GM23338 (cell line): ENCODE data around the gene UXS1. TPM values are rescaled to one million over a fixed set of nuclear protein-coding genes. Genes with fewer than 3 reads are reported as not detected.

Source experiments
- ATAC-seq: fragments of 200-7000 bp; cut with Tn5 transposase; 3 replicates; pipeline ENCODE4 v1.9.1; 2020
- DNase-seq: peaks from one replicate; pipeline ENCODE4 v3.0.0-alpha.2; 2015; ENCODE audit warnings: low spot score
- H2AFZ ChIP-seq: fragments of 200-600 bp; sonication (generic); 2 replicates; pipeline ENCODE4 v1.8.0; 2016; ENCODE audit warnings: antibody characterized with exemption, mild to moderate bottlenecking, moderate library complexity
- H3F3A ChIP-seq: fragments of 200-600 bp; sonication (generic); replicated peaks from 2 replicates; pipeline ENCODE4 v1.8.0; 2017; ENCODE audit warnings: antibody characterized with exemption, mixed run types, low read depth
- H3K27ac ChIP-seq: fragments of 200-600 bp; sonication (generic); 2 replicates; pipeline ENCODE4 v1.6.1; 2016; ENCODE audit warnings: low read depth
- H3K27me3 ChIP-seq: fragments of 200-600 bp; sonication (generic); 2 replicates; pipeline ENCODE4 v1.8.0; 2016; ENCODE audit warnings: mild to moderate bottlenecking, mixed run types, moderate library complexity; ENCODE audit not compliant: insufficient read depth
- H3K36me3 ChIP-seq: fragments of 200-600 bp; sonication (generic); 2 replicates; pipeline ENCODE4 v1.8.0; 2016; ENCODE audit warnings: mild to moderate bottlenecking; ENCODE audit not compliant: insufficient read depth
- H3K4me1 ChIP-seq: fragments of 200-600 bp; sonication (generic); 2 replicates; pipeline ENCODE4 v1.8.0; 2016; ENCODE audit warnings: mild to moderate bottlenecking, moderate library complexity; ENCODE audit not compliant: insufficient read depth
- H3K4me2 ChIP-seq: fragments of 200-600 bp; sonication (generic); 2 replicates; pipeline ENCODE4 v1.7.1; 2017; ENCODE audit warnings: mixed run types
- H3K4me3 ChIP-seq: fragments of 200-600 bp; sonication (generic); 2 replicates; pipeline ENCODE4 v1.6.1; 2016; ENCODE audit warnings: mixed run types
- H3K79me2 ChIP-seq: fragments of 200-600 bp; sonication (generic); replicated peaks from 2 replicates; pipeline ENCODE4 v1.8.0; 2017; ENCODE audit warnings: mild to moderate bottlenecking; ENCODE audit not compliant: insufficient read depth
- H3K9me2 ChIP-seq: fragments of 200-600 bp; sonication (generic); 2 replicates; pipeline ENCODE4 v1.8.0; 2017; ENCODE audit not compliant: insufficient read depth
- H4K20me1 ChIP-seq: fragments of 200-600 bp; sonication (generic); replicated peaks from 2 replicates; pipeline ENCODE4 v1.8.0; 2017; ENCODE audit warnings: mild to moderate bottlenecking; ENCODE audit not compliant: insufficient read depth
- H3K27ac Mint-ChIP-seq: 2 replicates; pipeline ENCODE4 v1.8.0; 2020; ENCODE audit warnings: inconsistent platforms, mild to moderate bottlenecking, moderate library complexity, mixed read lengths
- H3K27me3 Mint-ChIP-seq: 3 replicates; pipeline ENCODE4 v1.8.0; 2022; ENCODE audit warnings: low read depth, mild to moderate bottlenecking, moderate library complexity, mixed read lengths, inconsistent platforms; ENCODE audit not compliant: insufficient read depth, poor library complexity
- H3K36me3 Mint-ChIP-seq: 3 replicates; pipeline ENCODE4 v1.8.0; 2021; ENCODE audit warnings: low read depth, mild to moderate bottlenecking, inconsistent platforms, moderate library complexity, mixed read lengths
- H3K4me1 Mint-ChIP-seq: 3 replicates; pipeline ENCODE4 v1.8.0; 2020; ENCODE audit warnings: mild to moderate bottlenecking, inconsistent platforms, mixed read lengths
- H3K4me3 Mint-ChIP-seq: 3 replicates; pipeline ENCODE4 v1.8.0; 2021; ENCODE audit warnings: moderate library complexity, mild to moderate bottlenecking, inconsistent platforms, mixed read lengths
- H3K9me3 Mint-ChIP-seq: 3 replicates; pipeline ENCODE4 v1.8.0; 2020; ENCODE audit warnings: moderate library complexity, mild to moderate bottlenecking, inconsistent platforms, mixed read lengths
- CREB1 ChIP-seq: fragments of 250-450 bp; sonication (Bioruptor Pico); IDR thresholded peaks from 2 replicates; pipeline ENCODE4 v1.5.0; 2020; ENCODE audit warnings: low read depth, mild to moderate bottlenecking, moderate library complexity
- CTCF ChIP-seq, 2 experiments: fragments of 200-600 bp in 1 of 2; sonication (generic) in 1 of 2; conservative IDR thresholded peaks; 2 replicates each; pipeline versions ENCODE4 v1.5.1 to v1.6.1; 2016 to 2017; ENCODE audit warnings: antibody characterized with exemption in 2 of 2, low read depth in 2 of 2, mild to moderate bottlenecking in 2 of 2, moderate library complexity in 1 of 2
- ETS1 ChIP-seq: IDR thresholded peaks from 2 replicates; pipeline ENCODE4 v1.6.1; 2016; ENCODE audit warnings: antibody characterized with exemption
- EZH2 ChIP-seq: fragments of 200-600 bp; sonication (generic); IDR thresholded peaks from one replicate; pipeline ENCODE4 v1.8.0; 2017; ENCODE audit warnings: antibody characterized with exemption, mild to moderate bottlenecking, low read depth; ENCODE audit not compliant: unreplicated experiment
- EZH2phosphoT487 ChIP-seq: fragments of 200-600 bp; sonication (generic); IDR thresholded peaks from one replicate; pipeline ENCODE4 v1.8.1; 2018; ENCODE audit warnings: antibody characterized with exemption; ENCODE audit not compliant: unreplicated experiment
- JUNB ChIP-seq: IDR thresholded peaks from one replicate; pipeline ENCODE4 v1.6.1; 2016; ENCODE audit warnings: antibody characterized with exemption; ENCODE audit not compliant: unreplicated experiment
- NANOG ChIP-seq: IDR thresholded peaks from 2 replicates; pipeline ENCODE4 v1.6.1; 2016; ENCODE audit warnings: antibody characterized with exemption, borderline replicate concordance
- POLR2AphosphoS5 ChIP-seq: IDR thresholded peaks from 2 replicates; pipeline ENCODE4 v1.6.1; 2016; ENCODE audit warnings: antibody characterized with exemption, low read depth
- REST ChIP-seq: IDR thresholded peaks from one replicate; pipeline ENCODE4 v1.6.1; 2018; ENCODE audit warnings: antibody characterized with exemption; ENCODE audit not compliant: unreplicated experiment
- STAT1 ChIP-seq: IDR thresholded peaks from one replicate; pipeline ENCODE4 v1.6.1; 2016; ENCODE audit warnings: antibody characterized with exemption; ENCODE audit not compliant: unreplicated experiment
- ZNF114 ChIP-seq: fragments of 250-450 bp; sonication (Bioruptor Pico); IDR thresholded peaks from 2 replicates; pipeline ENCODE4 v1.5.0; 2020; ENCODE audit warnings: mild to moderate bottlenecking, moderate library complexity
- ZNF331 ChIP-seq: fragments of 250-450 bp; sonication (Bioruptor Pico); IDR thresholded peaks from 2 replicates; pipeline ENCODE4 v1.5.0; 2020; ENCODE audit warnings: low read depth, mild to moderate bottlenecking, moderate library complexity
- ZNF462 ChIP-seq: fragments of 250-450 bp; sonication (Bioruptor Pico); IDR thresholded peaks from 2 replicates; pipeline ENCODE4 v1.5.0; 2020; ENCODE audit warnings: mild to moderate bottlenecking, moderate library complexity
- polyA plus RNA-seq: library from polyadenylated mRNA; unstranded; fragments of >200 nt; fragmentation: Nextera tagmentation; extraction: Ambion mirVana; gene quantifications from 2 replicates; pipeline ENCODE4 v1.2.1, GENCODE V29; 2016
- total RNA-seq: library from RNA; depleted of rRNA; stranded (reverse); fragments of >200 nt; shearing (Covaris generic); gene quantifications from 2 replicates; pipeline ENCODE4 v1.2.3, GENCODE V29; 2014

UXS1 gene
- total and polyA plus RNA-seq, 2 experiments from 2014 or later = 48.7 to 131 TPM

- H3K4me1 Mint-ChIP-seq = no peaks in the 10 kb centered on the region; the same call in 2 of the 3 replicates
- no peaks in the 10 kb centered on the region for H3K36me3 Mint-ChIP-seq
- Histone ChIP-seq H3K9me2 (peaks cover 5% of the 10 kb centered on the region; the same call in 1 of the 2 replicates), H4K20me1 (no peaks in the 10 kb centered on the region), H3F3A (no peaks in the 10 kb centered on the region), H2AFZ (no peak overlapping the region), H3K79me2 (no peaks in the 10 kb centered on the region), H3K27ac (no peak overlapping the region), H3K4me1 (no peaks in the 10 kb centered on the region), H3K27me3 (no peaks in the 10 kb centered on the region), H3K4me2 (no peak overlapping the region), H3K4me3 (no peak overlapping the region), H3K36me3 (no peaks in the 10 kb centered on the region)
- H3K4me3 Mint-ChIP-seq = no peak overlapping the region
- ATAC-seq = no peak
- no peak for DNase-seq
- H3K9me3 Mint-ChIP-seq = peaks cover 5% of the 10 kb centered on the region; the same call in 1 of the 3 replicates
- no peaks in the 10 kb centered on the region for H3K27me3 Mint-ChIP-seq
- no peak overlapping the region for H3K27ac Mint-ChIP-seq
- TF ChIP-seq CREB1 (CRISPR knock-in tag) (no peak), CTCF (conservative IDR thresholded peaks at IDR 0.05; ENCODE audit: low read depth in 2 of 2) (no peak), STAT1 (no peak), ETS1 (no peak), NANOG (no peak), JUNB (no peak), ZNF331 (CRISPR knock-in tag) (no peak), ZNF114 (CRISPR knock-in tag) (no peak), ZNF462 (CRISPR knock-in tag) (no peak), EZH2phosphoT487 (no peak), EZH2 (no peak), POLR2AphosphoS5 (no peak), REST (no peak)
These were observed 141.0 kb downstream of the UXS1 start for GRCh38 chr2:106053116-106053515.
